MCF 10A (cell line): ENCODE measurements around the gene RAPSN. TPM values are rescaled to one million over a fixed set of nuclear protein-coding genes. Genes with fewer than 3 reads are reported as not detected.

Source experiments
- BruUV-seq: library from RNA; stranded (reverse); fragments of 400-500 nt; replicated peaks from 2 replicates; lab custom pipeline; 2021; lab: Mats Ljungman, UMichigan
- CTCF ChIA-PET: fragments of 300-600 bp; sonication (Branson Sonifier 250); formaldehyde crosslinking; extraction: SDS; loops from one replicate; lab custom pipeline; 2021; ENCODE audit warnings: antibody characterized with exemption, inconsistent platforms; lab: Yijun Ruan, JAX
- POLR2A ChIA-PET: fragments of 300-600, 350-650 bp; sonication (Branson Sonifier 250); formaldehyde crosslinking; extraction: SDS; loops from one replicate; lab custom pipeline; 2020; ENCODE audit warnings: antibody characterized with exemption, inconsistent platforms; lab: Yijun Ruan, JAX
- DNase-seq: peaks from one replicate; pipeline ENCODE4 v3.0.0-alpha.2; 2018; ENCODE audit not compliant: unreplicated experiment
- H3K27ac Mint-ChIP-seq: one replicate; pipeline ENCODE4 v1.8.0; 2022; ENCODE audit warnings: mild to moderate bottlenecking, low read depth, mixed read lengths; ENCODE audit not compliant: unreplicated experiment
- H3K27me3 Mint-ChIP-seq: one replicate; pipeline ENCODE4 v1.8.0; 2022; ENCODE audit warnings: mixed read lengths; ENCODE audit not compliant: insufficient read depth, unreplicated experiment
- H3K36me3 Mint-ChIP-seq: one replicate; pipeline ENCODE4 v1.8.0; 2022; ENCODE audit warnings: mild to moderate bottlenecking, moderate library complexity, mixed read lengths; ENCODE audit not compliant: insufficient read depth, unreplicated experiment
- H3K4me1 Mint-ChIP-seq: one replicate; pipeline ENCODE4 v1.8.0; 2022; ENCODE audit warnings: mixed read lengths; ENCODE audit not compliant: insufficient read depth, unreplicated experiment
- H3K4me3 Mint-ChIP-seq: one replicate; pipeline ENCODE4 v1.8.0; 2022; ENCODE audit warnings: mild to moderate bottlenecking, moderate library complexity, mixed read lengths; ENCODE audit not compliant: unreplicated experiment
- H3K9me3 Mint-ChIP-seq: one replicate; pipeline ENCODE4 v1.8.0; 2022; ENCODE audit warnings: mixed read lengths; ENCODE audit not compliant: unreplicated experiment
- intact Hi-C: fragments of 100-400 bp; cut with micrococcal nuclease; formaldehyde crosslinking; loops from 2 replicates; pipeline ENCODE4 v1.14.1; 2022
- total RNA-seq: library from RNA; stranded (reverse); gene quantifications from 2 replicates; pipeline ENCODE4 v1.2.3, GENCODE V29; 2022
- TF ChIP-seq, protein P1 (sequence below): fragments of 200-600 bp; IDR thresholded peaks from one replicate; pipeline ENCODE4 v1.8.0; 2022; ENCODE audit warnings: antibody characterized with exemption, mild to moderate bottlenecking; ENCODE audit not compliant: unreplicated experiment

RAPSN gene
- total RNA-seq, 1 experiment from 2014 or later, result 0.51 TPM

DNA sequence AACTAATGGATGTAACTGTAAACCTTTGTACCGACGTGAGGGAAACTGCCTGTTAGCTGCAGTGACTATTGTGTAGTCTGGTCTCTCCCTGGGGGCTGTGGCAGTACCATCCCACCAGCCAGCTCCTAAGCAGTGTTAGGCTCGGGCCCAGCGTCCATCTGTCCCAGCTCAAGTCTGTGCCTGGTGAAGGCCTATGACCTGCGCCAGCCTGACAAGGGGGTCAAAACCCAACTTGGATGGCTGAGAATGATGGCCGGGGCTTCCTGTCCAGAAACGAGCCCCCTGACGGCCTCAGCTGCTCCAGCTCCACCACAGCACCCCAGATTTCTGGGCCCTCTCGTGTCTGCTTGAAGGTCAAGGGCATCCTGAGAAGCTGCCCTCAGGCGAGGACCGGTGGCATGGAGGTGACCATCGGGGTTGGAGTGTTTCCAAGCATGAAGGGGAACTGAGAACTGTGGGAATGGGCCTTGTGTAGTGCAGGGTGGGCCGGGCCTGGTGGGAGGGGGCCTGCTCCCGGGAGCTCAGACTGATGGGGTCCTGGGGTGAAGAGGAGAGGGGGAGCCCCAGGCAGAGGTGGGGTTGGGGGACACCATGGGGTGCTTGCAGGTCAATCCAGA, 56.3 kb downstream of the RAPSN start:
- intact Hi-C loops, result no loop called here
- POLR2A ChIA-PET, result no interaction called here
- TF ChIP-seq, protein P1, sequence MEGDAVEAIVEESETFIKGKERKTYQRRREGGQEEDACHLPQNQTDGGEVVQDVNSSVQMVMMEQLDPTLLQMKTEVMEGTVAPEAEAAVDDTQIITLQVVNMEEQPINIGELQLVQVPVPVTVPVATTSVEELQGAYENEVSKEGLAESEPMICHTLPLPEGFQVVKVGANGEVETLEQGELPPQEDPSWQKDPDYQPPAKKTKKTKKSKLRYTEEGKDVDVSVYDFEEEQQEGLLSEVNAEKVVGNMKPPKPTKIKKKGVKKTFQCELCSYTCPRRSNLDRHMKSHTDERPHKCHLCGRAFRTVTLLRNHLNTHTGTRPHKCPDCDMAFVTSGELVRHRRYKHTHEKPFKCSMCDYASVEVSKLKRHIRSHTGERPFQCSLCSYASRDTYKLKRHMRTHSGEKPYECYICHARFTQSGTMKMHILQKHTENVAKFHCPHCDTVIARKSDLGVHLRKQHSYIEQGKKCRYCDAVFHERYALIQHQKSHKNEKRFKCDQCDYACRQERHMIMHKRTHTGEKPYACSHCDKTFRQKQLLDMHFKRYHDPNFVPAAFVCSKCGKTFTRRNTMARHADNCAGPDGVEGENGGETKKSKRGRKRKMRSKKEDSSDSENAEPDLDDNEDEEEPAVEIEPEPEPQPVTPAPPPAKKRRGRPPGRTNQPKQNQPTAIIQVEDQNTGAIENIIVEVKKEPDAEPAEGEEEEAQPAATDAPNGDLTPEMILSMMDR, result no peak
- DNase-seq, result no peak
- CTCF ChIA-PET, result interaction anchor here (0.8 to 2.4 kb wide), 3 partner anchors 15 to 19 kb away, joined by 3 to 12 read pairs (median 4); no protein-coding TSS in a partner anchor
- BruUV-seq, result no TSS peak
- H3K9me3 Mint-ChIP-seq, result no peaks in the 10 kb centered on the region
- no peak overlapping the region for H3K4me3 Mint-ChIP-seq
- no peaks in the 10 kb centered on the region for H3K4me1 Mint-ChIP-seq
- peaks cover 6% of the 10 kb centered on the region for H3K36me3 Mint-ChIP-seq
- H3K27ac Mint-ChIP-seq, result no peak overlapping the region
- H3K27me3 Mint-ChIP-seq, result no peaks in the 10 kb centered on the region

- TF ChIP-seq, protein P1, result no peak
- Mint-ChIP-seq H3K36me3 (peaks cover 6% of the 10 kb centered on the region), H3K9me3 (no peaks in the 10 kb centered on the region), H3K4me3 (no peak overlapping the region), H3K27me3 (no peaks in the 10 kb centered on the region), H3K27ac (no peak overlapping the region), H3K4me1 (no peaks in the 10 kb centered on the region)
- BruUV-seq, result no TSS peak
- CTCF ChIA-PET, result interaction anchor here (0.6 to 2.4 kb wide), 5 partner anchors 15 to 1315 kb away, joined by 3 to 12 read pairs (median 5); no protein-coding TSS in a partner anchor
- DNase-seq, result no peak
- intact Hi-C loops, result no loop called here
- POLR2A ChIA-PET, result interaction anchor here (0.6 to 0.7 kb wide), 2 partner anchors 202 to 550 kb away, joined by 3 read pairs; no protein-coding TSS in a partner anchor
Observed at GRCh38 chr11:47391711-47392432, 57.1 kb downstream of the RAPSN start.

- POLR2A ChIA-PET, result interaction anchor here (0.6 kb wide), 1 partner anchor 549 kb away, joined by 3 read pairs; no protein-coding TSS in a partner anchor
- BruUV-seq, result no TSS peak
- no peak overlapping the region for H3K27ac Mint-ChIP-seq
Observed at GRCh38 chr11:47391077-47391583, 57.8 kb downstream of the RAPSN start.

More at GRCh38 chr11:47391077-47391583, 57.8 kb downstream of the RAPSN start:
- intact Hi-C loops, result no loop called here
- Mint-ChIP-seq H3K27me3 (no peaks in the 10 kb centered on the region), H3K4me3 (no peak overlapping the region), H3K36me3 (peaks cover 6% of the 10 kb centered on the region), H3K4me1 (no peaks in the 10 kb centered on the region), H3K9me3 (no peaks in the 10 kb centered on the region)
- DNase-seq, result no peak
- TF ChIP-seq, protein P1, result no peak
- CTCF ChIA-PET, result interaction anchor here (0.6 to 1.9 kb wide), 3 partner anchors 16 to 63 kb away, joined by 3 to 9 read pairs (median 5); no protein-coding TSS in a partner anchor
